GM12878 (cell line): Measurements from ENCODE around the gene GRM3. TPM values are rescaled to one million over a fixed set of nuclear protein-coding genes. Genes with fewer than 3 reads are reported as not detected.

Source experiments
- ATAC-seq: fragments of 200-7000 bp; cut with Tn5 transposase; 3 replicates; pipeline ENCODE4 v1.9.1; 2020; ENCODE audit warnings: mild to moderate bottlenecking, moderate library complexity
- BruUV-seq: library from RNA; stranded (reverse); fragments of 400-500 nt; replicated peaks from 2 replicates; lab custom pipeline; 2021; lab: Mats Ljungman, UMichigan
- CTCF ChIA-PET: fragments of 300-600 bp; sonication (Branson Sonifier 250); formaldehyde crosslinking; extraction: SDS; loops from one replicate; lab custom pipeline; 2021; ENCODE audit warnings: inconsistent platforms; lab: Yijun Ruan, JAX
- POLR2A ChIA-PET: fragments of 350-600 bp; formaldehyde crosslinking; extraction: SDS; loops from one replicate; lab custom pipeline; 2021; ENCODE audit warnings: inconsistent platforms; lab: Charles Lee
- RAD21 ChIA-PET: fragments of 300-600 bp; sonication (Branson Sonifier 250); formaldehyde crosslinking; loops from one replicate; lab custom pipeline; 2023; ENCODE audit warnings: antibody characterized with exemption; ENCODE audit not compliant: unreplicated experiment; lab: Charles Lee
- SMC1A ChIA-PET: fragments of 300-600 bp; sonication (Branson Sonifier 250); formaldehyde crosslinking; loops from one replicate; lab custom pipeline; 2023; ENCODE audit not compliant: unreplicated experiment, uncharacterized antibody; lab: Charles Lee
- DNase-seq: peaks from one replicate; pipeline ENCODE4 v3.0.0-alpha.2; 2011; ENCODE audit warnings: low read depth, low spot score
- FAIRE-seq: peaks from 3 replicates; lab custom pipeline; 2011; peaks lifted over from hg19 to GRCh38; lab: Jason Lieb, UNC
- H2AFZ ChIP-seq: 2 replicates; pipeline ENCODE4 v1.6.0; 2011; ENCODE audit warnings: low read depth, low read length, control low read depth; ENCODE audit not compliant: control insufficient read depth
- H3K27ac ChIP-seq: 2 replicates; pipeline ENCODE4 v1.5.1; 2011; ENCODE audit warnings: control low read depth; ENCODE audit not compliant: control insufficient read depth, insufficient read depth
- H3K27me3 ChIP-seq, 2 experiments: replicated peaks in 1 of 2; 2 replicates each; pipeline versions ENCODE4 v1.6.0 to v1.6.1; 2011; ENCODE audit warnings: low read length in 1 of 2; ENCODE audit not compliant: control insufficient read depth in 2 of 2, insufficient read depth in 2 of 2
- H3K36me3 ChIP-seq, 2 experiments: 2 replicates each; pipeline ENCODE4 v1.5.1; 2011; ENCODE audit warnings: low read length in 1 of 2; ENCODE audit not compliant: control insufficient read depth in 2 of 2, insufficient read depth in 2 of 2
- H3K4me1 ChIP-seq: 2 replicates; pipeline ENCODE4 v1.6.1; 2011; ENCODE audit warnings: mild to moderate bottlenecking, low read length, moderate library complexity, mixed read lengths; ENCODE audit not compliant: control insufficient read depth, insufficient read depth
- H3K4me2 ChIP-seq: 2 replicates; pipeline ENCODE4 v1.6.0; 2011; ENCODE audit warnings: control low read depth; ENCODE audit not compliant: control insufficient read depth, insufficient read depth
- H3K4me3 ChIP-seq: fragments of 200-600 bp; sonication (generic); 2 replicates; pipeline ENCODE4 v1.5.1; 2016
- H3K79me2 ChIP-seq: 2 replicates; pipeline ENCODE4 v1.6.0; 2011; ENCODE audit warnings: low read length; ENCODE audit not compliant: control insufficient read depth, insufficient read depth
- H3K9ac ChIP-seq: 2 replicates; pipeline ENCODE4 v1.8.0; 2011; ENCODE audit warnings: low read length, control low read depth, mixed read lengths; ENCODE audit not compliant: control insufficient read depth, insufficient read depth
- H3K9me3 ChIP-seq: replicated peaks from 3 replicates; pipeline ENCODE4 v1.5.1; 2011; ENCODE audit warnings: mild to moderate bottlenecking, low read length; ENCODE audit not compliant: control insufficient read depth, insufficient read depth
- H4K20me1 ChIP-seq: 2 replicates; pipeline ENCODE4 v1.6.0; 2011; ENCODE audit not compliant: control insufficient read depth, insufficient read depth
- ATF3 ChIP-seq: IDR thresholded peaks from 2 replicates; pipeline ENCODE4 v1.6.1; 2011; ENCODE audit warnings: low read depth, mild to moderate bottlenecking, low read length, moderate library complexity, borderline replicate concordance; ENCODE audit errors: extremely low read depth
- CUX1 ChIP-seq: IDR thresholded peaks from 2 replicates; pipeline ENCODE4 v1.6.1; 2012; ENCODE audit warnings: improper control_type of control experiment, low read depth, low read length; ENCODE audit not compliant: insufficient replicate concordance
- FOS ChIP-seq: IDR thresholded peaks from 3 replicates; pipeline ENCODE4 v1.6.1; 2011; ENCODE audit warnings: borderline replicate concordance; ENCODE audit not compliant: insufficient read length; ENCODE audit errors: extremely low read depth
- GATAD2B ChIP-seq: fragments of 450-650 bp; conservative IDR thresholded peaks from 2 replicates; pipeline ENCODE4 v1.6.1; 2017; ENCODE audit warnings: low read depth, mild to moderate bottlenecking, moderate library complexity
- RCOR1 ChIP-seq: conservative IDR thresholded peaks from 2 replicates; pipeline ENCODE4 v1.6.1; 2012; ENCODE audit warnings: low read depth, low read length, improper control_type of control experiment
- REST ChIP-seq: IDR thresholded peaks from 2 replicates; pipeline ENCODE4 v1.6.1; 2012; ENCODE audit warnings: mild to moderate bottlenecking, low read depth, low read length
- ZNF384 ChIP-seq: IDR thresholded peaks from 2 replicates; pipeline ENCODE4 v1.6.1; 2012; ENCODE audit warnings: low read depth, mild to moderate bottlenecking, low read length, improper control_type of control experiment, borderline replicate concordance
- WGBS: methylation state at CpG from one replicate; pipeline ENCODE4 v1.1.6; 2016; ENCODE audit warnings: low lambda C conversion rate; ENCODE audit not compliant: insufficient replicate concordance, insufficient coverage; ENCODE audit errors: missing lambda C conversion rate; 5-methylcytosine and 5-hydroxymethylcytosine counted together
- in situ Hi-C: fragments of 300-500 bp; cut with MboI; formaldehyde crosslinking; loops from 9 replicates; pipeline ENCODE4 v1.14.3; 2018; ENCODE audit warnings: mixed read lengths
- intact Hi-C: fragments of 100-400 bp; cut with micrococcal nuclease; formaldehyde crosslinking; loops from one replicate; pipeline ENCODE4 v1.14.2; 2022; ENCODE audit not compliant: unreplicated experiment
- polyA plus RNA-seq, 11 experiments: library from polyadenylated mRNA; depleted of rRNA in 4 of 11; unstranded in 6 of 11; stranded (reverse) in 5 of 11; fragments of >200 nt; fragmentation: Nextera tagmentation in 4 of 11; fragmentation: Illumina TruSeq in 1 of 11; extraction: Ambion mirVana in 4 of 11; extraction: Trizol in 1 of 11; gene quantifications; 1 replicate in 1 of 11; 2 replicates in 10 of 11; pipeline versions ENCODE4 v1.2.1 to v1.2.3, GENCODE V29; 2011 to 2016; ENCODE audit warnings: inconsistent platforms in 2 of 11, missing spikeins in 2 of 11, low read depth in 1 of 11
- total RNA-seq, 4 experiments: library from RNA; depleted of rRNA in 3 of 4; stranded (reverse); fragments of >200 nt in 3 of 4; fragmentation: Illumina TruSeq in 1 of 4; extraction: Trizol in 1 of 4; gene quantifications; 2 replicates each; pipeline versions ENCODE4 v1.2.1 to v1.2.3, GENCODE V29; 2013 to 2021

Gene GRM3
- total and polyA plus RNA-seq, 10 of the 15 experiments (the other 5 are each of a cell fraction or from before 2014, with no cell fraction given): 0.03 to 0.49 (median 0.15) TPM; not detected in 1

GRCh38 chr7:86692755-86693154, 49.0 kb downstream of the GRM3 start:
- 4% methylated on average over 2 of the region's 2 CpGs for WGBS
- no peaks in the 10 kb centered on the region for H4K20me1 ChIP-seq
- POLR2A ChIA-PET: no interaction called here
- CTCF ChIA-PET: no interaction called here
- no peaks in the 10 kb centered on the region for H3K4me1 ChIP-seq
- no peak overlapping the region for H3K4me3 ChIP-seq
- H3K36me3 ChIP-seq: no peaks in the 10 kb centered on the region
- RAD21 ChIA-PET: no interaction called here
- H3K79me2 ChIP-seq: no peaks in the 10 kb centered on the region
- no peak overlapping the region for H3K27ac ChIP-seq
- no peak overlapping the region for H3K4me2 ChIP-seq
- ATAC-seq (no peak), DNase-seq (no peak), FAIRE-seq (no peak)
- no TSS peak for BruUV-seq
- H3K9ac ChIP-seq: no peak overlapping the region
- no peak for TF ChIP-seq RCOR1
- TF ChIP-seq FOS: no peak
- TF ChIP-seq ATF3: no peak
- TF ChIP-seq CUX1: no peak
- TF ChIP-seq REST: peak; percentile 57
- TF ChIP-seq GATAD2B: no peak
- TF ChIP-seq ZNF384: no peak
- no peaks in the 10 kb centered on the region for H3K9me3 ChIP-seq
- in situ Hi-C loops: no loop called here
- SMC1A ChIA-PET: no interaction called here
- H3K27me3 ChIP-seq: no peaks in the 10 kb centered on the region; a peak in 1 of 4 replicates
- no peak overlapping the region for H2AFZ ChIP-seq
- intact Hi-C loops: no loop called here
